ENCODE data around the gene S100A8. TPM values are rescaled to one million over a fixed set of nuclear protein-coding genes. Genes with fewer than 3 reads are reported as not detected.

Gene S100A8
- total RNA-seq, 1 donor from 2014 or later = not detected

GRCh38 chr1:153401461-153401860 lies 10.6 kb upstream of the S100A8 start:
- Histone ChIP-seq H2AFZ (ENCODE audit: low read depth, low read length) (no peak overlapping the region), H3K4me3 (ENCODE audit: insufficient read depth, low read depth, low read length) (no peak overlapping the region), H4K20me1 (ENCODE audit: insufficient read depth, low read length) (no peaks in the 10 kb centered on the region), H3K4me2 (ENCODE audit: low read length) (no peak overlapping the region), H3K9ac (ENCODE audit: low read length) (no peak overlapping the region), H3K4me1 (ENCODE audit: insufficient read depth, low read length) (no peaks in the 10 kb centered on the region), H3K79me2 (ENCODE audit: insufficient read depth, low read length) (no peaks in the 10 kb centered on the region), H3K27ac (ENCODE audit: low read depth, low read length) (no peak overlapping the region), H3K9me3 (ENCODE audit: insufficient read depth, low read depth, low read length) (no peaks in the 10 kb centered on the region), H3K36me3 (ENCODE audit: insufficient read depth, low read length) (no peaks in the 10 kb centered on the region), H3K27me3 (ENCODE audit: insufficient read depth, low read length) (no peaks in the 10 kb centered on the region)
- H3K27me3 Mint-ChIP-seq (ENCODE audit: low read depth, unreplicated experiment) = peaks cover 50% of the 10 kb centered on the region
- H3K9me3 Mint-ChIP-seq (ENCODE audit: unreplicated experiment) = no peaks in the 10 kb centered on the region
- H3K4me1 Mint-ChIP-seq (ENCODE audit: low read depth, unreplicated experiment) = no peaks in the 10 kb centered on the region
- H3K36me3 Mint-ChIP-seq (ENCODE audit: low read depth, unreplicated experiment) = no peaks in the 10 kb centered on the region
- FAIRE-seq (no peak), DNase-seq (ENCODE audit: low read depth) (no peak)
- no peak overlapping the region for H3K27ac Mint-ChIP-seq (ENCODE audit: unreplicated experiment)
- no peak overlapping the region for H3K4me3 Mint-ChIP-seq (ENCODE audit: unreplicated experiment)
- TF ChIP-seq EZH2 (IDR thresholded peaks at IDR 0.05; ENCODE audit: insufficient read depth, low read length) (no peak), CTCF (IDR thresholded peaks at IDR 0.05; ENCODE audit: insufficient read depth, low read depth, low read length) (no peak)

- Mint-ChIP-seq H3K27ac (ENCODE audit: unreplicated experiment) (no peak overlapping the region), H3K36me3 (ENCODE audit: low read depth, unreplicated experiment) (no peaks in the 10 kb centered on the region), H3K4me1 (ENCODE audit: low read depth, unreplicated experiment) (no peaks in the 10 kb centered on the region), H3K4me3 (ENCODE audit: unreplicated experiment) (no peak overlapping the region), H3K27me3 (ENCODE audit: low read depth, unreplicated experiment) (peaks cover 59% of the 10 kb centered on the region), H3K9me3 (ENCODE audit: unreplicated experiment) (no peaks in the 10 kb centered on the region)
- DNase-seq (ENCODE audit: low read depth) (no peak), FAIRE-seq (no peak)
- Histone ChIP-seq H3K4me2 (ENCODE audit: low read length) (no peak overlapping the region), H3K4me3 (ENCODE audit: insufficient read depth, low read depth, low read length) (no peak overlapping the region), H3K9ac (ENCODE audit: low read length) (no peak overlapping the region), H3K27ac (ENCODE audit: low read depth, low read length) (no peak overlapping the region), H3K36me3 (ENCODE audit: insufficient read depth, low read length) (no peaks in the 10 kb centered on the region), H3K27me3 (ENCODE audit: insufficient read depth, low read length) (no peaks in the 10 kb centered on the region), H3K79me2 (ENCODE audit: insufficient read depth, low read length) (no peaks in the 10 kb centered on the region), H4K20me1 (ENCODE audit: insufficient read depth, low read length) (no peaks in the 10 kb centered on the region), H3K4me1 (ENCODE audit: insufficient read depth, low read length) (no peaks in the 10 kb centered on the region), H3K9me3 (ENCODE audit: insufficient read depth, low read depth, low read length) (no peaks in the 10 kb centered on the region), H2AFZ (ENCODE audit: low read depth, low read length) (no peak overlapping the region)
- TF ChIP-seq CTCF (IDR thresholded peaks at IDR 0.05; ENCODE audit: insufficient read depth, low read depth, low read length) = no peak
- TF ChIP-seq EZH2 (IDR thresholded peaks at IDR 0.05; ENCODE audit: insufficient read depth, low read length) = no peak
Measured at GRCh38 chr1:153400244-153400643, 9.4 kb upstream of the S100A8 start.

GRCh38 chr1:153399401-153400055 lies 8.7 kb upstream of the S100A8 start:
- Histone ChIP-seq H3K27me3 (ENCODE audit: insufficient read depth, low read length) (no peaks in the 10 kb centered on the region), H3K9me3 (ENCODE audit: insufficient read depth, low read depth, low read length) (no peaks in the 10 kb centered on the region), H3K9ac (ENCODE audit: low read length) (no peak overlapping the region), H3K27ac (ENCODE audit: low read depth, low read length) (no peak overlapping the region), H2AFZ (ENCODE audit: low read depth, low read length) (no peak overlapping the region), H3K36me3 (ENCODE audit: insufficient read depth, low read length) (no peaks in the 10 kb centered on the region), H3K4me1 (ENCODE audit: insufficient read depth, low read length) (no peaks in the 10 kb centered on the region), H3K4me3 (ENCODE audit: insufficient read depth, low read depth, low read length) (no peak overlapping the region), H4K20me1 (ENCODE audit: insufficient read depth, low read length) (no peaks in the 10 kb centered on the region), H3K4me2 (ENCODE audit: low read length) (no peak overlapping the region), H3K79me2 (ENCODE audit: insufficient read depth, low read length) (no peaks in the 10 kb centered on the region)
- TF ChIP-seq CTCF (IDR thresholded peaks at IDR 0.05; ENCODE audit: insufficient read depth, low read depth, low read length) (no peak), EZH2 (IDR thresholded peaks at IDR 0.05; ENCODE audit: insufficient read depth, low read length) (no peak)
- Mint-ChIP-seq H3K4me1 (ENCODE audit: low read depth, unreplicated experiment) (no peaks in the 10 kb centered on the region), H3K9me3 (ENCODE audit: unreplicated experiment) (no peaks in the 10 kb centered on the region), H3K4me3 (ENCODE audit: unreplicated experiment) (no peak overlapping the region), H3K27ac (ENCODE audit: unreplicated experiment) (no peak overlapping the region), H3K36me3 (ENCODE audit: low read depth, unreplicated experiment) (no peaks in the 10 kb centered on the region), H3K27me3 (ENCODE audit: low read depth, unreplicated experiment) (peaks cover 63% of the 10 kb centered on the region)
- no peak for DNase-seq (ENCODE audit: low read depth)
- FAIRE-seq = no peak
